ENCODE measurements around the gene CLPSL2.
A peak's percentile ranks its signal among the peaks of the same experiment; 100 is the strongest.

CLPSL2 gene

GRCh38 chr6:35777356-35778102, 1.1 kb downstream of the CLPSL2 start:
- Histone ChIP-seq H3K27ac (ENCODE audit: low read depth, low read length) (no peak overlapping the region), H3K79me1 (ENCODE audit: low read length) (no peaks in the 10 kb centered on the region), H2AFZ (ENCODE audit: insufficient read depth, low read length, poor library complexity) (no peak overlapping the region), H3K36me3 (ENCODE audit: control insufficient read depth in 1 of 2, insufficient read depth in 2 of 2, low read length in 2 of 2) (no peaks in the 10 kb centered on the region), H2BK12ac (ENCODE audit: low read length) (no peak overlapping the region), H4K12ac (ENCODE audit: low read depth, low read length) (no peak overlapping the region), H3K9me3 (ENCODE audit: insufficient read depth, low read depth, low read length) (peaks cover 2% of the 10 kb centered on the region), H3K4me1 (ENCODE audit: control insufficient read depth in 1 of 2, insufficient read depth in 2 of 2, low read length in 2 of 2) (peaks cover 3 to 6% of the 10 kb centered on the region in 2 experiments), H3K4ac (ENCODE audit: low read depth, low read length) (no peak overlapping the region), H3K27me3 (ENCODE audit: insufficient read depth, low read length) (no peaks in the 10 kb centered on the region), H3K9ac (ENCODE audit: low read length) (no peak overlapping the region), H3K14ac (ENCODE audit: low read length) (no peak overlapping the region), H3K79me2 (ENCODE audit: control insufficient read depth, insufficient read depth, low read length, poor library complexity) (no peaks in the 10 kb centered on the region), H3K18ac (ENCODE audit: low read length) (no peak overlapping the region), H4K8ac (ENCODE audit: low read depth, low read length) (no peak overlapping the region), H4K91ac (ENCODE audit: low read depth, low read length) (no peak overlapping the region), H3K4me3 (ENCODE audit: low read depth, low read length) (no peak overlapping the region), H2BK5ac (ENCODE audit: low read depth, low read length, poor library complexity) (no peak overlapping the region), H3K23ac (ENCODE audit: low read length) (no peak overlapping the region), H2AK5ac (ENCODE audit: low read length) (no peak overlapping the region), H2BK120ac (ENCODE audit: insufficient read depth, low read length, poor library complexity) (no peak overlapping the region), H3K4me2 (ENCODE audit: low read length) (no peak overlapping the region)
- WGBS (ENCODE audit: extremely low coverage, insufficient coverage, insufficient read length) = no CpG with 5 or more reads among the region's 10 CpGs
- peak; percentile 84 to 91 for DNase-seq

GRCh38 chr6:35778437-35778836, 2.0 kb downstream of the CLPSL2 start:
- no peak overlapping the region for H3K9ac ChIP-seq (ENCODE audit: low read length)
- no peak overlapping the region for H4K8ac ChIP-seq (ENCODE audit: low read depth, low read length)
- no peak overlapping the region for H2AFZ ChIP-seq (ENCODE audit: insufficient read depth, low read length, poor library complexity)
- H3K4me2 ChIP-seq (ENCODE audit: low read length) = no peak overlapping the region
- peaks cover 3 to 6% of the 10 kb centered on the region in 2 experiments for H3K4me1 ChIP-seq (ENCODE audit: control insufficient read depth in 1 of 2, insufficient read depth in 2 of 2, low read length in 2 of 2)
- H4K91ac ChIP-seq (ENCODE audit: low read depth, low read length) = no peak overlapping the region
- no peak overlapping the region for H2BK12ac ChIP-seq (ENCODE audit: low read length)
- H4K12ac ChIP-seq (ENCODE audit: low read depth, low read length) = no peak overlapping the region
- no peaks in the 10 kb centered on the region for H3K36me3 ChIP-seq (ENCODE audit: control insufficient read depth in 1 of 2, insufficient read depth in 2 of 2, low read length in 2 of 2)
- no peaks in the 10 kb centered on the region for H3K79me2 ChIP-seq (ENCODE audit: control insufficient read depth, insufficient read depth, low read length, poor library complexity)
- H3K27me3 ChIP-seq (ENCODE audit: insufficient read depth, low read length) = no peaks in the 10 kb centered on the region
- H3K9me3 ChIP-seq (ENCODE audit: insufficient read depth, low read depth, low read length) = peaks cover 2% of the 10 kb centered on the region
- no peaks in the 10 kb centered on the region for H3K79me1 ChIP-seq (ENCODE audit: low read length)
- H3K4me3 ChIP-seq (ENCODE audit: low read depth, low read length) = peak overlapping the region; percentile 12
- no peak overlapping the region for H3K4ac ChIP-seq (ENCODE audit: low read depth, low read length)
- H3K14ac ChIP-seq (ENCODE audit: low read length) = no peak overlapping the region
- no peak overlapping the region for H2AK5ac ChIP-seq (ENCODE audit: low read length)
- no peak overlapping the region for H3K23ac ChIP-seq (ENCODE audit: low read length)
- no peak overlapping the region for H2BK120ac ChIP-seq (ENCODE audit: insufficient read depth, low read length, poor library complexity)
- DNase-seq = no peak
- WGBS (ENCODE audit: extremely low coverage, insufficient coverage, insufficient read length) = no CpG with 5 or more reads among the region's 2 CpGs
- H3K27ac ChIP-seq (ENCODE audit: low read depth, low read length) = no peak overlapping the region
- no peak overlapping the region for H2BK5ac ChIP-seq (ENCODE audit: low read depth, low read length, poor library complexity)
- no peak overlapping the region for H3K18ac ChIP-seq (ENCODE audit: low read length)

GRCh38 chr6:35780719-35781118, 4.3 kb downstream of the CLPSL2 start, which contains the start of gene CLPSL1:
Gene CLPSL1, plus strand, starts transcription at chr6:35781019. Its CDS starts 92 bp downstream, at chr6:35781111.
- no peak within 1 kb of the TSS for H3K14ac ChIP-seq (ENCODE audit: low read length)

GRCh38 chr6:35781290-35781689, 4.9 kb downstream of the CLPSL2 start:
- H2AFZ ChIP-seq (ENCODE audit: insufficient read depth, low read length, poor library complexity) = no peak overlapping the region
- no CpG with 5 or more reads among the region's 2 CpGs for WGBS (ENCODE audit: extremely low coverage, insufficient coverage, insufficient read length)
- H4K12ac ChIP-seq (ENCODE audit: low read depth, low read length) = no peak overlapping the region
- H4K8ac ChIP-seq (ENCODE audit: low read depth, low read length) = no peak overlapping the region
- no peak overlapping the region for H2BK120ac ChIP-seq (ENCODE audit: insufficient read depth, low read length, poor library complexity)
- no peak overlapping the region for H3K4me3 ChIP-seq (ENCODE audit: low read depth, low read length)
- peaks cover 3 to 6% of the 10 kb centered on the region in 2 experiments for H3K4me1 ChIP-seq (ENCODE audit: control insufficient read depth in 1 of 2, insufficient read depth in 2 of 2, low read length in 2 of 2)
- no peak overlapping the region for H3K4me2 ChIP-seq (ENCODE audit: low read length)
- H3K36me3 ChIP-seq (ENCODE audit: control insufficient read depth in 1 of 2, insufficient read depth in 2 of 2, low read length in 2 of 2) = no peaks in the 10 kb centered on the region
- H3K4ac ChIP-seq (ENCODE audit: low read depth, low read length) = no peak overlapping the region
- H3K23ac ChIP-seq (ENCODE audit: low read length) = no peak overlapping the region
- no peak overlapping the region for H3K18ac ChIP-seq (ENCODE audit: low read length)
- H3K9ac ChIP-seq (ENCODE audit: low read length) = no peak overlapping the region
- no peak for DNase-seq
- no peak overlapping the region for H2AK5ac ChIP-seq (ENCODE audit: low read length)
- no peak overlapping the region for H2BK5ac ChIP-seq (ENCODE audit: low read depth, low read length, poor library complexity)
- no peak overlapping the region for H4K91ac ChIP-seq (ENCODE audit: low read depth, low read length)
- H3K9me3 ChIP-seq (ENCODE audit: insufficient read depth, low read depth, low read length) = peaks cover 3% of the 10 kb centered on the region
- no peaks in the 10 kb centered on the region for H3K79me2 ChIP-seq (ENCODE audit: control insufficient read depth, insufficient read depth, low read length, poor library complexity)
- no peaks in the 10 kb centered on the region for H3K27me3 ChIP-seq (ENCODE audit: insufficient read depth, low read length)
- H3K79me1 ChIP-seq (ENCODE audit: low read length) = no peaks in the 10 kb centered on the region
- no peak overlapping the region for H3K27ac ChIP-seq (ENCODE audit: low read depth, low read length)
- no peak overlapping the region for H3K14ac ChIP-seq (ENCODE audit: low read length)
- no peak overlapping the region for H2BK12ac ChIP-seq (ENCODE audit: low read length)

More at GRCh38 chr6:35780719-35781118, 4.3 kb downstream of the CLPSL2 start, which contains the start of gene CLPSL1:
- Histone ChIP-seq H3K27me3 (ENCODE audit: insufficient read depth, low read length) (no peaks in the 10 kb centered on the region), H3K27ac (ENCODE audit: low read depth, low read length) (no peak within 1 kb of the TSS), H2BK12ac (ENCODE audit: low read length) (no peak within 1 kb of the TSS), H2BK5ac (ENCODE audit: low read depth, low read length, poor library complexity) (no peak within 1 kb of the TSS), H3K79me1 (ENCODE audit: low read length) (no peaks in the 10 kb centered on the region), H4K12ac (ENCODE audit: low read depth, low read length) (no peak within 1 kb of the TSS), H2BK120ac (ENCODE audit: insufficient read depth, low read length, poor library complexity) (no peak within 1 kb of the TSS), H3K9me3 (ENCODE audit: insufficient read depth, low read depth, low read length) (peaks cover 3% of the 10 kb centered on the region), H3K4me3 (ENCODE audit: low read depth, low read length) (no peak within 1 kb of the TSS), H3K4ac (ENCODE audit: low read depth, low read length) (no peak within 1 kb of the TSS), H2AFZ (ENCODE audit: insufficient read depth, low read length, poor library complexity) (no peak within 1 kb of the TSS), H3K36me3 (ENCODE audit: control insufficient read depth in 1 of 2, insufficient read depth in 2 of 2, low read length in 2 of 2) (no peaks in the 10 kb centered on the region), H2AK5ac (ENCODE audit: low read length) (no peak within 1 kb of the TSS), H3K79me2 (ENCODE audit: control insufficient read depth, insufficient read depth, low read length, poor library complexity) (no peaks in the 10 kb centered on the region), H3K4me1 (ENCODE audit: control insufficient read depth in 1 of 2, insufficient read depth in 2 of 2, low read length in 2 of 2) (peaks cover 3 to 6% of the 10 kb centered on the region in 2 experiments), H3K23ac (ENCODE audit: low read length) (no peak within 1 kb of the TSS), H3K18ac (ENCODE audit: low read length) (no peak within 1 kb of the TSS), H3K9ac (ENCODE audit: low read length) (no peak within 1 kb of the TSS), H3K4me2 (ENCODE audit: low read length) (no peak within 1 kb of the TSS), H4K8ac (ENCODE audit: low read depth, low read length) (no peak within 1 kb of the TSS), H4K91ac (ENCODE audit: low read depth, low read length) (no peak within 1 kb of the TSS)
- no CpG with 5 or more reads among the region's 7 CpGs for WGBS (ENCODE audit: extremely low coverage, insufficient coverage, insufficient read length)
- no peak for DNase-seq

All from trophoblast cell (in vitro differentiated cells and primary cell).